ENCODE data around the gene ANK2.

The ANK2 gene

GRCh38 chr4:113050837-113051236 is 1.4 kb downstream of the ANK2 start:
- no peak overlapping the region for H3K4me3 ChIP-seq (ENCODE audit: control insufficient read depth in 1 of 7, extremely low read depth in 1 of 7, insufficient read depth in 4 of 7, low read depth in 2 of 7, low read length in 6 of 7)
- peaks cover 0 to 9% (median 2%) of the 10 kb centered on the region in 5 experiments for H3K27me3 ChIP-seq (replicated peaks in 2 of 5; ENCODE audit: control insufficient read depth in 4 of 5, insufficient read depth in 5 of 5, low read length in 4 of 5)
- ChIA-PET POLR2A (no interaction called here), CTCF (no interaction called here)
- no peaks in the 10 kb centered on the region for H3K36me3 ChIP-seq (ENCODE audit: control insufficient read depth in 4 of 4, insufficient read depth in 4 of 4, low read length in 3 of 4)
- WGBS (ENCODE audit: insufficient coverage), result 100% methylated on average over 1 of the region's 3 CpGs
- DNase-seq, result no peak
- H3K27ac ChIP-seq (ENCODE audit: insufficient read depth in 1 of 2, low read depth in 1 of 2, low read length in 2 of 2, poor library complexity in 1 of 2, severe bottlenecking in 2 of 2), result no peak overlapping the region
- H3K4me1 ChIP-seq (ENCODE audit: control extremely low read depth in 1 of 4, control insufficient read depth in 4 of 4, insufficient read depth in 4 of 4, low read length in 3 of 4), result no peaks in the 10 kb centered on the region
- no peaks in the 10 kb centered on the region for H3K9me3 ChIP-seq (ENCODE audit: control extremely low read depth in 1 of 5, control insufficient read depth in 4 of 5, insufficient read depth in 2 of 5, low read depth in 1 of 5, low read length in 4 of 5)

- Histone ChIP-seq H3K4me1 (ENCODE audit: control extremely low read depth in 1 of 4, control insufficient read depth in 4 of 4, insufficient read depth in 4 of 4, low read length in 3 of 4) (no peaks in the 10 kb centered on the region), H3K27me3 (replicated peaks in 2 of 5; ENCODE audit: control insufficient read depth in 4 of 5, insufficient read depth in 5 of 5, low read length in 4 of 5) (peaks cover 0 to 9% (median 2%) of the 10 kb centered on the region in 5 experiments), H3K36me3 (ENCODE audit: control insufficient read depth in 4 of 4, insufficient read depth in 4 of 4, low read length in 3 of 4) (no peaks in the 10 kb centered on the region), H3K27ac (ENCODE audit: insufficient read depth in 1 of 2, low read depth in 1 of 2, low read length in 2 of 2, poor library complexity in 1 of 2, severe bottlenecking in 2 of 2) (no peak overlapping the region), H3K4me3 (ENCODE audit: control insufficient read depth in 1 of 7, extremely low read depth in 1 of 7, insufficient read depth in 4 of 7, low read depth in 2 of 7, low read length in 6 of 7) (no peak overlapping the region), H3K9me3 (ENCODE audit: control extremely low read depth in 1 of 5, control insufficient read depth in 4 of 5, insufficient read depth in 2 of 5, low read depth in 1 of 5, low read length in 4 of 5) (no peaks in the 10 kb centered on the region)
- no peak for DNase-seq
- POLR2A ChIA-PET, result no interaction called here
- WGBS (ENCODE audit: insufficient coverage), result no CpG with 5 or more reads among the region's 2 CpGs
- CTCF ChIA-PET, result no interaction called here
Measured at GRCh38 chr4:113051361-113051760, 1.9 kb downstream of the ANK2 start.

GRCh38 chr4:113052379-113052951 is 3.0 kb downstream of the ANK2 start:
- H3K27me3 ChIP-seq (replicated peaks in 2 of 5; ENCODE audit: control insufficient read depth in 4 of 5, insufficient read depth in 5 of 5, low read length in 4 of 5), result peaks cover 0 to 9% (median 2%) of the 10 kb centered on the region in 5 experiments
- H3K4me1 ChIP-seq (ENCODE audit: control extremely low read depth in 1 of 4, control insufficient read depth in 4 of 4, insufficient read depth in 4 of 4, low read length in 3 of 4), result no peaks in the 10 kb centered on the region
- CTCF ChIA-PET, result no interaction called here
- 74% methylated on average over 7 of the region's 9 CpGs for WGBS (ENCODE audit: insufficient coverage)
- POLR2A ChIA-PET, result no interaction called here
- H3K36me3 ChIP-seq (ENCODE audit: control insufficient read depth in 4 of 4, insufficient read depth in 4 of 4, low read length in 3 of 4), result no peaks in the 10 kb centered on the region
- no peak overlapping the region for H3K27ac ChIP-seq (ENCODE audit: insufficient read depth in 1 of 2, low read depth in 1 of 2, low read length in 2 of 2, poor library complexity in 1 of 2, severe bottlenecking in 2 of 2)
- DNase-seq, result no peak
- no peaks in the 10 kb centered on the region for H3K9me3 ChIP-seq (ENCODE audit: control extremely low read depth in 1 of 5, control insufficient read depth in 4 of 5, insufficient read depth in 2 of 5, low read depth in 1 of 5, low read length in 4 of 5)
- no peak overlapping the region for H3K4me3 ChIP-seq (ENCODE audit: control insufficient read depth in 1 of 7, extremely low read depth in 1 of 7, insufficient read depth in 4 of 7, low read depth in 2 of 7, low read length in 6 of 7)

GRCh38 chr4:113053883-113054282 is 4.4 kb downstream of the ANK2 start:
- Histone ChIP-seq H3K36me3 (ENCODE audit: control insufficient read depth in 4 of 4, insufficient read depth in 4 of 4, low read length in 3 of 4) (no peaks in the 10 kb centered on the region), H3K9me3 (ENCODE audit: control extremely low read depth in 1 of 5, control insufficient read depth in 4 of 5, insufficient read depth in 2 of 5, low read depth in 1 of 5, low read length in 4 of 5) (no peaks in the 10 kb centered on the region), H3K4me1 (ENCODE audit: control extremely low read depth in 1 of 4, control insufficient read depth in 4 of 4, insufficient read depth in 4 of 4, low read length in 3 of 4) (no peaks in the 10 kb centered on the region), H3K4me3 (ENCODE audit: control insufficient read depth in 1 of 7, extremely low read depth in 1 of 7, insufficient read depth in 4 of 7, low read depth in 2 of 7, low read length in 6 of 7) (no peak overlapping the region), H3K27ac (ENCODE audit: insufficient read depth in 1 of 2, low read depth in 1 of 2, low read length in 2 of 2, poor library complexity in 1 of 2, severe bottlenecking in 2 of 2) (no peak overlapping the region), H3K27me3 (replicated peaks in 2 of 5; ENCODE audit: control insufficient read depth in 4 of 5, insufficient read depth in 5 of 5, low read length in 4 of 5) (peaks cover 0 to 9% (median 1%) of the 10 kb centered on the region in 5 experiments)
- POLR2A ChIA-PET, result no interaction called here
- no peak for DNase-seq
- CTCF ChIA-PET, result no interaction called here

- Histone ChIP-seq H3K27me3 (replicated peaks in 2 of 5; ENCODE audit: control insufficient read depth in 4 of 5, insufficient read depth in 5 of 5, low read length in 4 of 5) (no peaks in the 10 kb centered on the region), H3K9me3 (ENCODE audit: control extremely low read depth in 1 of 5, control insufficient read depth in 4 of 5, insufficient read depth in 2 of 5, low read depth in 1 of 5, low read length in 4 of 5) (no peaks in the 10 kb centered on the region), H3K4me3 (ENCODE audit: control insufficient read depth in 1 of 7, extremely low read depth in 1 of 7, insufficient read depth in 4 of 7, low read depth in 2 of 7, low read length in 6 of 7) (no peak overlapping the region), H3K27ac (ENCODE audit: insufficient read depth in 1 of 2, low read depth in 1 of 2, low read length in 2 of 2, poor library complexity in 1 of 2, severe bottlenecking in 2 of 2) (no peak overlapping the region), H3K4me1 (ENCODE audit: control extremely low read depth in 1 of 4, control insufficient read depth in 4 of 4, insufficient read depth in 4 of 4, low read length in 3 of 4) (no peaks in the 10 kb centered on the region), H3K36me3 (ENCODE audit: control insufficient read depth in 4 of 4, insufficient read depth in 4 of 4, low read length in 3 of 4) (no peaks in the 10 kb centered on the region)
- no CpG with 5 or more reads among the region's 2 CpGs for WGBS (ENCODE audit: insufficient coverage)
- POLR2A ChIA-PET, result no interaction called here
- no peak for DNase-seq
- CTCF ChIA-PET, result no interaction called here
Measured at GRCh38 chr4:113056318-113056717, 6.9 kb downstream of the ANK2 start.

GRCh38 chr4:113057891-113058290 is 8.4 kb downstream of the ANK2 start:
- ChIA-PET CTCF (no interaction called here), POLR2A (no interaction called here)
- H3K27me3 ChIP-seq (replicated peaks in 2 of 5; ENCODE audit: control insufficient read depth in 4 of 5, insufficient read depth in 5 of 5, low read length in 4 of 5), result no peaks in the 10 kb centered on the region
- WGBS (ENCODE audit: insufficient coverage), result no CpG with 5 or more reads among the region's 1 CpG
- H3K9me3 ChIP-seq (ENCODE audit: control extremely low read depth in 1 of 5, control insufficient read depth in 4 of 5, insufficient read depth in 2 of 5, low read depth in 1 of 5, low read length in 4 of 5), result no peaks in the 10 kb centered on the region
- no peaks in the 10 kb centered on the region for H3K4me1 ChIP-seq (ENCODE audit: control extremely low read depth in 1 of 4, control insufficient read depth in 4 of 4, insufficient read depth in 4 of 4, low read length in 3 of 4)
- DNase-seq, result no peak
- no peak overlapping the region for H3K4me3 ChIP-seq (ENCODE audit: control insufficient read depth in 1 of 7, extremely low read depth in 1 of 7, insufficient read depth in 4 of 7, low read depth in 2 of 7, low read length in 6 of 7)
- no peak overlapping the region for H3K27ac ChIP-seq (ENCODE audit: insufficient read depth in 1 of 2, low read depth in 1 of 2, low read length in 2 of 2, poor library complexity in 1 of 2, severe bottlenecking in 2 of 2)
- no peaks in the 10 kb centered on the region for H3K36me3 ChIP-seq (ENCODE audit: control insufficient read depth in 4 of 4, insufficient read depth in 4 of 4, low read length in 3 of 4)

GRCh38 chr4:113059449-113060182 is 10.2 kb downstream of the ANK2 start:
- Histone ChIP-seq H3K4me3 (ENCODE audit: control insufficient read depth in 1 of 7, extremely low read depth in 1 of 7, insufficient read depth in 4 of 7, low read depth in 2 of 7, low read length in 6 of 7) (no peak overlapping the region), H3K4me1 (ENCODE audit: control extremely low read depth in 1 of 4, control insufficient read depth in 4 of 4, insufficient read depth in 4 of 4, low read length in 3 of 4) (no peaks in the 10 kb centered on the region), H3K27me3 (replicated peaks in 2 of 5; ENCODE audit: control insufficient read depth in 4 of 5, insufficient read depth in 5 of 5, low read length in 4 of 5) (peaks cover 0 to 3% (median 3%) of the 10 kb centered on the region in 5 experiments), H3K27ac (ENCODE audit: insufficient read depth in 1 of 2, low read depth in 1 of 2, low read length in 2 of 2, poor library complexity in 1 of 2, severe bottlenecking in 2 of 2) (no peak overlapping the region), H3K36me3 (ENCODE audit: control insufficient read depth in 4 of 4, insufficient read depth in 4 of 4, low read length in 3 of 4) (no peaks in the 10 kb centered on the region), H3K9me3 (ENCODE audit: control extremely low read depth in 1 of 5, control insufficient read depth in 4 of 5, insufficient read depth in 2 of 5, low read depth in 1 of 5, low read length in 4 of 5) (no peaks in the 10 kb centered on the region)
- DNase-seq, result no peak
- WGBS (ENCODE audit: insufficient coverage), result no CpG with 5 or more reads among the region's 3 CpGs
- CTCF ChIA-PET, result no interaction called here
- POLR2A ChIA-PET, result no interaction called here

Data from common myeloid progenitor, CD34-positive (primary cell).